K562 (cell line): Measurements from ENCODE around the gene A1BG. TPM values are rescaled to one million over a fixed set of nuclear protein-coding genes. Genes with fewer than 3 reads are reported as not detected.

Source experiments
- ATAC-seq: fragments of 200-7000 bp; cut with Tn5 transposase; 3 replicates; pipeline ENCODE4 v1.9.1; 2020; ENCODE audit warnings: moderate library complexity
- BruUV-seq: library from RNA; stranded (reverse); fragments of 400-500 nt; replicated peaks from 2 replicates; lab custom pipeline; 2021; lab: Mats Ljungman, UMichigan
- CTCF ChIA-PET: fragments of 300-600 bp; formaldehyde crosslinking; extraction: SDS; loops from one replicate; lab custom pipeline; 2021; ENCODE audit warnings: low intra/inter-chr PET ratio; lab: Yijun Ruan, JAX
- POLR2A ChIA-PET: fragments of 300-600, 350-650 bp; sonication (Branson Sonifier 250); formaldehyde crosslinking; extraction: SDS; loops from one replicate; lab custom pipeline; 2021; ENCODE audit warnings: antibody characterized with exemption, inconsistent platforms; lab: Yijun Ruan, JAX
- DNase-seq, 4 experiments: peaks; one replicate each; pipeline versions ENCODE4 v3.0.0 to v3.0.0-alpha.2; 2011 to 2018; ENCODE audit warnings: low spot score in 3 of 4, mixed read lengths in 3 of 4; ENCODE audit errors: extremely low read depth in 1 of 4
- FAIRE-seq: peaks from 2 replicates; lab custom pipeline; 2011; peaks lifted over from hg19 to GRCh38; lab: Jason Lieb, UNC
- H2AFZ ChIP-seq: 2 replicates; pipeline ENCODE4 v1.6.0; 2011; ENCODE audit warnings: low read depth, low read length, control low read depth, inconsistent platforms
- H3K27ac ChIP-seq: fragments of 200-600 bp; 3 replicates; pipeline ENCODE4 v1.8.0; 2011; ENCODE audit warnings: low read depth, mild to moderate bottlenecking, control low read depth, inconsistent platforms, low read length, moderate library complexity, mixed read lengths; ENCODE audit errors: extremely low read depth
- H3K27me3 ChIP-seq, 2 experiments: fragments of 300-600 bp in 1 of 2; 2 replicates in 1 of 2; 3 replicates in 1 of 2; pipeline versions ENCODE4 v1.6.0 to v1.8.0; 2011; ENCODE audit warnings: inconsistent platforms in 2 of 2, low read length in 2 of 2, mild to moderate bottlenecking in 1 of 2, mixed read lengths in 1 of 2, moderate library complexity in 1 of 2; ENCODE audit not compliant: control insufficient read depth in 2 of 2, insufficient read depth in 2 of 2
- H3K36me3 ChIP-seq: fragments of 300-600 bp; 3 replicates; pipeline ENCODE4 v1.8.0; 2011; ENCODE audit warnings: mild to moderate bottlenecking, low read length, inconsistent platforms; ENCODE audit not compliant: control insufficient read depth, insufficient read depth
- H3K4me1 ChIP-seq, 2 experiments: fragments of 200-600 bp in 1 of 2; replicated peaks in 1 of 2; 2 replicates in 1 of 2; 3 replicates in 1 of 2; pipeline versions ENCODE4 v1.5.1 to v1.8.0; 2011; ENCODE audit warnings: inconsistent platforms in 2 of 2, low read length in 2 of 2, mild to moderate bottlenecking in 1 of 2, mixed read lengths in 1 of 2, moderate library complexity in 1 of 2; ENCODE audit not compliant: control insufficient read depth in 2 of 2, insufficient read depth in 2 of 2
- H3K4me2 ChIP-seq: 2 replicates; pipeline ENCODE4 v1.6.1; 2011; ENCODE audit warnings: low read length, control low read depth, inconsistent platforms, mixed read lengths; ENCODE audit not compliant: insufficient read depth
- H3K4me3 ChIP-seq: fragments of 200-600 bp; sonication (generic), shearing (Covaris generic); 2 replicates; pipeline ENCODE4 v1.5.1; 2016; ENCODE audit warnings: control low read depth, inconsistent platforms
- H3K79me2 ChIP-seq: fragments of 200-600 bp; 3 replicates; pipeline ENCODE4 v1.8.0; 2011; ENCODE audit warnings: low read length, inconsistent platforms; ENCODE audit not compliant: control insufficient read depth, insufficient read depth
- H3K9ac ChIP-seq, 2 experiments: 2 replicates each; pipeline versions ENCODE4 v1.6.0 to v1.6.1; 2011; ENCODE audit warnings: low read depth in 2 of 2, low read length in 2 of 2, control low read depth in 1 of 2, inconsistent platforms in 1 of 2, mild to moderate bottlenecking in 1 of 2, mixed read lengths in 1 of 2; ENCODE audit not compliant: insufficient read depth in 1 of 2
- H3K9me1 ChIP-seq: one replicate; pipeline ENCODE4 v1.6.0; 2011; ENCODE audit warnings: inconsistent platforms, mild to moderate bottlenecking, low read length, moderate library complexity; ENCODE audit not compliant: control insufficient read depth, insufficient read depth
- H3K9me3 ChIP-seq: replicated peaks from 2 replicates; pipeline ENCODE4 v1.5.1; 2011; ENCODE audit warnings: low read depth, low read length, inconsistent platforms; ENCODE audit not compliant: control insufficient read depth, insufficient read depth
- H4K20me1 ChIP-seq: replicated peaks from 2 replicates; pipeline ENCODE4 v1.6.1; 2011; ENCODE audit warnings: low read length, inconsistent platforms, mixed read lengths; ENCODE audit not compliant: control insufficient read depth, insufficient read depth
- BRF1 ChIP-seq: IDR thresholded peaks from 3 replicates; pipeline ENCODE4 v1.6.1; 2011; ENCODE audit warnings: borderline replicate concordance, mild to moderate bottlenecking; ENCODE audit not compliant: insufficient read length; ENCODE audit errors: extremely low read depth
- CGGBP1 ChIP-seq: fragments of 250-450 bp; sonication (Bioruptor Pico); IDR thresholded peaks from 2 replicates; pipeline ENCODE4 v1.9.0; 2021; ENCODE audit warnings: mild to moderate bottlenecking
- HES1 ChIP-seq: fragments of 450-650 bp; IDR thresholded peaks from 2 replicates; pipeline ENCODE4 v1.6.1; 2016; ENCODE audit warnings: low read depth, mild to moderate bottlenecking, moderate library complexity
- HINFP ChIP-seq: fragments of 450-650 bp; conservative IDR thresholded peaks from 2 replicates; pipeline ENCODE4 v1.6.1; 2016; ENCODE audit warnings: missing genetic modification characterization, low read depth, mild to moderate bottlenecking, control low read depth, missing compliant biosample characterization
- NR2C1 ChIP-seq, 2 experiments: fragments of 450-650 bp; IDR thresholded peaks; 2 replicates each; pipeline ENCODE4 v1.6.1; 2017; ENCODE audit warnings: mild to moderate bottlenecking in 2 of 2, antibody characterized with exemption in 1 of 2, inconsistent platforms in 1 of 2, missing compliant biosample characterization in 1 of 2, missing genetic modification characterization in 1 of 2
- RBM22 ChIP-seq: fragments of 200-400 bp; formaldehyde crosslinking; IDR thresholded peaks from 2 replicates; pipeline ENCODE4 v1.6.1; 2018; ENCODE audit warnings: low read length, low read depth; ENCODE audit not compliant: poor library complexity, severe bottlenecking
- SFPQ ChIP-seq: fragments of 200-400 bp; formaldehyde crosslinking; IDR thresholded peaks from 2 replicates; pipeline ENCODE4 v1.6.1; 2017; ENCODE audit warnings: mild to moderate bottlenecking, low read depth, low read length, moderate library complexity
- TARDBP ChIP-seq: fragments of 450-650 bp; IDR thresholded peaks from 2 replicates; pipeline ENCODE4 v1.6.1; 2016
- XRCC5 ChIP-seq: fragments of 200-400 bp; formaldehyde crosslinking; IDR thresholded peaks from 2 replicates; pipeline ENCODE4 v1.6.1; 2017; ENCODE audit warnings: low read depth, mild to moderate bottlenecking, low read length
- ZBED1 ChIP-seq: IDR thresholded peaks from 2 replicates; pipeline ENCODE4 v1.6.1; 2014
- ZNF740 ChIP-seq, 3 experiments: fragments of 200-800 bp in 1 of 3; sonication (Bioruptor generic) in 1 of 3; sonication (generic) in 1 of 3; formaldehyde crosslinking in 1 of 3; IDR thresholded peaks; 2 replicates each; pipeline versions ENCODE4 v1.6.1 to v1.8.0; 2016 to 2022; ENCODE audit warnings: mild to moderate bottlenecking in 2 of 3, missing compliant biosample characterization in 2 of 3, missing genetic modification characterization in 2 of 3, missing genetic modification reagents in 1 of 3
- ZSCAN29 ChIP-seq: fragments of 450-650 bp; IDR thresholded peaks from 2 replicates; pipeline ENCODE4 v1.6.1; 2017
- WGBS: fragments of 100-300 bp; shearing (Covaris generic); methylation state at CpG from one replicate; pipeline ENCODE4 v1.1.6; 2016; ENCODE audit warnings: low coverage, mixed read lengths; ENCODE audit not compliant: insufficient coverage; ENCODE audit errors: missing lambda C conversion rate; 5-methylcytosine and 5-hydroxymethylcytosine counted together
- in situ Hi-C: fragments of 300-500 bp; cut with MboI; formaldehyde crosslinking; loops from 4 replicates; pipeline ENCODE4 v1.15.0; 2018; ENCODE audit warnings: inconsistent platforms, mixed read lengths
- intact Hi-C: fragments of 100-400 bp; cut with micrococcal nuclease; formaldehyde crosslinking; loops from 2 replicates; pipeline ENCODE4 v1.14.2; 2022
- polyA plus RNA-seq, 8 experiments: library from polyadenylated mRNA; depleted of rRNA in 4 of 8; stranded (reverse) in 5 of 8; unstranded in 3 of 8; fragments of >200 nt; fragmentation: Nextera tagmentation in 2 of 8; fragmentation: Illumina TruSeq in 1 of 8; extraction: Ambion mirVana in 2 of 8; extraction: Trizol in 1 of 8; gene quantifications; 2 replicates each; pipeline versions ENCODE4 v1.2.1 to v1.2.3, GENCODE V29; 2011 to 2014; ENCODE audit warnings: inconsistent platforms in 1 of 8, missing spikeins in 1 of 8
- total RNA-seq, 7 experiments: library from RNA; depleted of rRNA in 6 of 7; stranded (reverse); fragments of >200 nt in 6 of 7; fragmentation: Illumina TruSeq in 2 of 7; extraction: Trizol in 2 of 7; gene quantifications; 2 replicates each; pipeline versions ENCODE4 v1.2.1 to v1.2.3, GENCODE V29; 2011 to 2021; ENCODE audit warnings: low replicate concordance in 1 of 7
- TF ChIP-seq, protein P1 (sequence below): sonication (generic); formaldehyde crosslinking; IDR thresholded peaks from 2 replicates; pipeline ENCODE4 v1.8.0; 2022; ENCODE audit warnings: mild to moderate bottlenecking, low read depth, missing genetic modification reagents
- TF ChIP-seq, protein P2 (sequence below): fragments of 250-450 bp; sonication (Bioruptor Pico); IDR thresholded peaks from 2 replicates; pipeline ENCODE4 v1.4.0; 2020

Gene A1BG
- total and polyA plus RNA-seq, 9 of the 15 experiments (the other 6 are each of a cell fraction or from before 2014, with no cell fraction given): 0.10 to 19.8 (median 2.6) TPM

GRCh38 chr19:58296104-58296503, 57.2 kb downstream of the A1BG start:
- 96% methylated on average over 6 of the region's 7 CpGs for WGBS
- H3K79me2 ChIP-seq: peaks cover 4% of the 10 kb centered on the region; the same call in 2 of the 3 replicates
- no TSS peak for BruUV-seq
- TF ChIP-seq XRCC5 (no peak), RBM22 (no peak), HINFP (no peak), TARDBP (no peak), HES1 (no peak), ZNF740 (CRISPR knock-in tag; IDR thresholded peaks at IDR 0.05) (no peak), ZNF740 (tag; IDR thresholded peaks at IDR 0.05) (no peak), ZBED1 (no peak), NR2C1 (IDR thresholded peaks at IDR 0.05) (no peak), NR2C1 (tag; IDR thresholded peaks at IDR 0.05) (no peak), CGGBP1 (no peak), SFPQ (no peak), ZSCAN29 (no peak), BRF1 (no peak)
- TF ChIP-seq, protein P1, sequence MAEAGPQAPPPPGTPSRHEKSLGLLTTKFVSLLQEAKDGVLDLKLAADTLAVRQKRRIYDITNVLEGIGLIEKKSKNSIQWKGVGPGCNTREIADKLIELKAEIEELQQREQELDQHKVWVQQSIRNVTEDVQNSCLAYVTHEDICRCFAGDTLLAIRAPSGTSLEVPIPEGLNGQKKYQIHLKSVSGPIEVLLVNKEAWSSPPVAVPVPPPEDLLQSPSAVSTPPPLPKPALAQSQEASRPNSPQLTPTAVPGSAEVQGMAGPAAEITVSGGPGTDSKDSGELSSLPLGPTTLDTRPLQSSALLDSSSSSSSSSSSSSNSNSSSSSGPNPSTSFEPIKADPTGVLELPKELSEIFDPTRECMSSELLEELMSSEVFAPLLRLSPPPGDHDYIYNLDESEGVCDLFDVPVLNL (CRISPR knock-in tag): no peak
- TF ChIP-seq, protein P2, sequence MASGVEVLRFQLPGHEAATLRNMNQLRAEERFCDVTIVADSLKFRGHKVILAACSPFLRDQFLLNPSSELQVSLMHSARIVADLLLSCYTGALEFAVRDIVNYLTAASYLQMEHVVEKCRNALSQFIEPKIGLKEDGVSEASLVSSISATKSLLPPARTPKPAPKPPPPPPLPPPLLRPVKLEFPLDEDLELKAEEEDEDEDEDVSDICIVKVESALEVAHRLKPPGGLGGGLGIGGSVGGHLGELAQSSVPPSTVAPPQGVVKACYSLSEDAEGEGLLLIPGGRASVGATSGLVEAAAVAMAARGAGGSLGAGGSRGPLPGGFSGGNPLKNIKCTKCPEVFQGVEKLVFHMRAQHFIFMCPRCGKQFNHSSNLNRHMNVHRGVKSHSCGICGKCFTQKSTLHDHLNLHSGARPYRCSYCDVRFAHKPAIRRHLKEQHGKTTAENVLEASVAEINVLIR (CRISPR knock-in tag): no peak

More at GRCh38 chr19:58296104-58296503, 57.2 kb downstream of the A1BG start:
- peaks cover 77% of the 10 kb centered on the region for H3K36me3 ChIP-seq
- DNase-seq (no peak), ATAC-seq (no peak), FAIRE-seq (no peak)
- H3K27me3 ChIP-seq: no peaks in the 10 kb centered on the region
- H3K27ac ChIP-seq: no peak overlapping the region
- no peaks in the 10 kb centered on the region for H3K4me1 ChIP-seq
- intact Hi-C loops: no loop called here
- no peaks in the 10 kb centered on the region for H3K9me1 ChIP-seq
- no peak overlapping the region for H3K9ac ChIP-seq
- H2AFZ ChIP-seq: no peak overlapping the region
- POLR2A ChIA-PET: interaction anchor here (1.2 kb wide), 1 partner anchor 8 kb away, joined by 5 read pairs; no protein-coding TSS in a partner anchor
- no peaks in the 10 kb centered on the region for H4K20me1 ChIP-seq
- in situ Hi-C loops: no loop called here
- no peak overlapping the region for H3K4me3 ChIP-seq
- H3K9me3 ChIP-seq: peaks cover 11% of the 10 kb centered on the region
- CTCF ChIA-PET: no interaction called here
- H3K4me2 ChIP-seq: no peak overlapping the region
